GM18526 (cell line): Measurements from ENCODE around the gene PHC1.

Experiments used
- POLR2A ChIP-seq: IDR thresholded peaks from 3 replicates; pipeline ENCODE4 v1.6.1; 2011; ENCODE audit not compliant: insufficient read length; ENCODE audit errors: extremely low read depth

Gene PHC1

DNA sequence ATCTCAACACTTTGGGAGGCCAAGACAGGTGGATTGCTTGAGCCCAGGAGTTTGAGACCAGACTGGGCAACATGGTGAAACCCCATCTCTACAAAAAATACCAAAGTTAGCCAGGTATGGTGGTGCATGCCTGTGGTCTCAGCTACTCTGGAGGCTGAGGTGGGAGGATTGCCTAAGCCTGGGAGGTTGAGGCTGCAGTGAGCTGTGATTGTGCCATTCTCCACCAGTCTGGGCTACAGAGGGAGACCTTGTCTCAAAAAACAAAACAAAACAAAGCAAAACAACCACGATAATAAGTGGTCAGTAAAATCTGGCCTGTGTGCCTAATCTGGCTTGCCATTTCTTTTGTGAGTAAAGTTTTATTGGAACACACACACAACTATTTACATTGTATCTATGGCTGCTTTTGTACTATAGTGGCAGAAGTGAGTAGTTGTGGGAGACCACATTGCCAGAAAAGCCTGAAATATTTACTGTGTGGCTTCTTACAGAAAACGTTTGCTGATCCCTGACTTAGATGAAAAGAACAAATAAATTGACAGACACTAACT lies 55.6 kb downstream of the PHC1 start:
- TF ChIP-seq POLR2A: no peak

DNA sequence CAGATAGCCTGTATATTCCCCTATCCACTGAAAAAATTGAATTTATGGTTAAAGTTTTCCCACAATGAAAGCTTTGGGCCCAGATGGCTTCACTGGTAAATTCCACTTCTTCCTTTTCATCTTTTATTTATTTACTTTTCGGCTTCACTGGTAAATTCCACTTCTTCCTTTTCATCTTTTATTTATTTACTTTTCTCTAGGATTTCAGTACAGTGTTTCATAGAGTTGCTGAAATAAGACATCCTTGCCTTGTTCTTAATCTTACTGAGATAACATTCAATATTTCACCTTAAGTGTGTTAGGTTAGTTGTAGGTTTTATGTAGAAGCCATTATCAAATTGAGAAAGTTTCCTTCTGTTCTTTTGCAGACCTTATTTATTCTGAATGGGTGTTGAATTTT lies 56.1 kb downstream of the PHC1 start:
- TF ChIP-seq POLR2A: no peak

DNA sequence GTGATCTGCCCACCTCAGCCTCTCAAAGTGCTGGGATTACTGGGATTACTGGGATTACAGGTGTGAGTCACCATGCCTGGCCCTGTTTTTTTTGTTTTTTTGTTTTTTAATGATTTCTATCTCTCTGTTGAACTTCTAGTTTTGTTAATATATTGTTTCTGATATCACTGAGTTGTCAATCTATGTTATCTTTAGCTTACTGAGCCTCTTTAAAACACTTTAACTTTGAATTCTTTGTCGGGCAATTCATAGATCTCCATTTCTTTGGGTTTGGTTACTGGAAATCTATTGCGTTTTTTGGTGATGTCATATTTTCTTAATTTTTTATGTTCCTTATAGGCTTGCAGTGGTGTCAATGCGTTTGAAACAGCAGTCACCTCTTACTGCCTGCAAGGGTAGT lies 65.8 kb downstream of the PHC1 start:
- no peak for TF ChIP-seq POLR2A

DNA sequence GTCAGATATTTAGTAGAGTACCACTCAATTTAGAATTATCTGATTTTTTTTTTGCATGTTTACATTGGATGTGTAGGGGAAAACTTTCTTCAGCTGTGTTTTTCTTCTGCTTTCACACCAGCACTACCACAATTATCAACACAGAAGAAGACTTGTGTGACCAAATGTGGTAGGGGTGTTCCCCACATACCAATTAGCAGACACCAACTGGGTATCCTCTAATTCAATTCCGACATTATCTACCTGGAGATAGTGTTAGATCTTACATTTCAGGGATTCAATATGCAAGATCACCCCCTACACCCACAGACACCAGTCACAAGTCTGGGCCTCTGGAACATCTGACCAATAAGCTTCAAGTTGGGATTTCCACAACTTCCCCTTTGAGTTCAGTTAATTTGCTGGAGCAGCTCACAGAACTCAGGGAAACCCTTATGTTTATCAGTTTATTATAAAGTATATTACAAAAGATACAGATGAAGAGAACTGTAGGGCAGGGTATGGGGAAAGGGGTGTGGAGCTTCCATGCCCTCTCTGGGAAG lies 71.0 kb downstream of the PHC1 start:
- TF ChIP-seq POLR2A: no peak

DNA sequence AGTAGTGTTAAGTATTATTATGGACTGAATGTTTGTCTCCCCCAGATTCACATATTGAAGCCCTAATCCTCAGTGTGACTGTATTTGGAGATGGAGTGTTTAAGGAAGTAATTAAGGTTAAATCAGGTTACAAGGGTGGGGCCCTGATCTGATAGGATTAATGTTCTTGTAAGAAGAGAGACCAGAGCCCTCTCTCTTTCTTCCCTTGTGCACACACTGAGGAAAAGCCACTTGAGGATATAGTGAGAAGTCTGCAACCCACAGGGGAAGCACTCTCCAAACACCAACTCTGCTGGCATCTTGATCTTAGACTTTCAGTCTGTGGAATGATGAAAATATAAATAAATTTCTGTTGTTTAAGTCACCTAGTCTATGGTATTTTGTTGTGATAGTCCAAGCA lies 72.9 kb downstream of the PHC1 start:
- TF ChIP-seq POLR2A: no peak

DNA sequence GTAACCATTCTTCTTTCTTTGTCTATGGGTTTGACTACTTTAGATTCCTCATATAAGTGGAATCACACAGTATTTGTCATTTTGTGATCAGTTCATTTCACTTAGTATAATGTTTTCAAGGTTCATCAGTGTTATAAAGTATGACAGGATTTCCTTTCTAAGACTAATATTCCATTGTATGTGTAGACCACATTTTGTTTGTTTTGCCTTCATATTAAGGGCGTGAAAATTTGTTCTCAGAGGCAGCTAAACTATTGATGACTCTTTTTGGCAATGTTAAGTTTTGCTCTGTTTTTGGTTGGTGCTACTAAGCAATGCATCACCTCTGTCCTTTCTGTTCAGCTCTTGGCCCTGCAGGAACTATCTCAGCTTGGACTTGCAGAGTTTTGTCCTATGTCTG lies 73.4 kb downstream of the PHC1 start:
- no peak for TF ChIP-seq POLR2A

DNA sequence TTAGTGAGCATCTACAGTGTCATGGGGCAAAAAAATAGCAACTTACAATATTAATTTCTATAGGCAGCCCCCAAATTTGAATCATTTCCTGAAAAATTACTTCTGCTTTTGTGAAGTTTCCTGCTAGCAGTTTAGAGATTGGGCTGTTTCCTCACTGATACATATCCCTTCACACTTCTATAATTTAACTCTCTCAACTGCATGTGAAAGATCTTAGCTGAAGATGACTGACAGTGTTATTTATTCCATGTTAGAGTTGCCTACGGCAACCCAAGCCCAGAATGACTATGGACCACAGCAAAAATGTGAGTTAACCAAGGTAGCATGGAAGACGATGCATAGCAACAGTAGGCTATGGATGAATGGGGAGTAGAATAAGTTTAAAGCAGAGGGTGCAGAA lies 75.1 kb downstream of the PHC1 start, which contains the start of gene KLRG1:
Gene KLRG1 (plus strand): TSS at position 134 of the 400 bp plus-strand sequence. CDS start 90 bp downstream, at position 224.
- TF ChIP-seq POLR2A: no peak
